Memory B cell (primary cell): Measurements from ENCODE around the gene CSNK1A1L.

ENCODE experiments used
- ATAC-seq: fragments of 150-1000 bp; cut with Tn5 transposase; 2 replicates; pipeline ENCODE4 v1.10.0; 2021; ENCODE audit warnings: low read depth, mild to moderate bottlenecking, moderate library complexity
- DNase-seq, 2 donors: peaks; one replicate each; pipeline ENCODE4 v3.0.0; 2022; ENCODE audit warnings: low spot score in 2 of 2
- H3K27ac Mint-ChIP-seq: one replicate; pipeline ENCODE4 v1.8.0; 2022; ENCODE audit warnings: mild to moderate bottlenecking, moderate library complexity, mixed read lengths
- H3K27me3 Mint-ChIP-seq: one replicate; pipeline ENCODE4 v1.8.0; 2022; ENCODE audit warnings: mixed read lengths
- H3K36me3 Mint-ChIP-seq: one replicate; pipeline ENCODE4 v1.8.0; 2022; ENCODE audit warnings: mild to moderate bottlenecking, mixed read lengths
- H3K4me1 Mint-ChIP-seq: one replicate; pipeline ENCODE4 v1.8.0; 2022; ENCODE audit warnings: mixed read lengths
- H3K4me3 Mint-ChIP-seq: one replicate; pipeline ENCODE4 v1.8.0; 2022; ENCODE audit warnings: mild to moderate bottlenecking, moderate library complexity, mixed read lengths
- H3K9me3 Mint-ChIP-seq: one replicate; pipeline ENCODE4 v1.8.0; 2022; ENCODE audit warnings: mixed read lengths

Gene CSNK1A1L

GRCh38 chr13:37105251-37105714, at the start of gene CSNK1A1L:
CSNK1A1L (minus strand) TSS chr13:37105664; CDS start chr13:37105256, 408 bp downstream.
- Mint-ChIP-seq H3K27me3 (peaks cover 4% of the 10 kb centered on the region), H3K9me3 (no peaks in the 10 kb centered on the region), H3K36me3 (no peaks in the 10 kb centered on the region), H3K4me3 (no peak within 1 kb of the TSS), H3K4me1 (no peaks in the 10 kb centered on the region), H3K27ac (no peak within 1 kb of the TSS)
- DNase-seq (no peak), ATAC-seq (no peak)

GRCh38 chr13:37149380-37149779, 43.9 kb upstream of the CSNK1A1L start:
- H3K27ac Mint-ChIP-seq: no peak overlapping the region
- no peaks in the 10 kb centered on the region for H3K4me1 Mint-ChIP-seq
- DNase-seq (no peak), ATAC-seq (no peak)
- no peak overlapping the region for H3K4me3 Mint-ChIP-seq
- peaks cover 2% of the 10 kb centered on the region for H3K9me3 Mint-ChIP-seq
- no peaks in the 10 kb centered on the region for H3K36me3 Mint-ChIP-seq
- H3K27me3 Mint-ChIP-seq: no peaks in the 10 kb centered on the region

- ATAC-seq: no peak
- Mint-ChIP-seq H3K27me3 (no peaks in the 10 kb centered on the region), H3K4me1 (no peaks in the 10 kb centered on the region), H3K4me3 (no peak overlapping the region), H3K27ac (no peak overlapping the region), H3K36me3 (no peaks in the 10 kb centered on the region), H3K9me3 (peaks cover 2% of the 10 kb centered on the region)
- no peak for DNase-seq
Measured at GRCh38 chr13:37148501-37148900, 43.0 kb upstream of the CSNK1A1L start.

- no peak for ATAC-seq
- Mint-ChIP-seq H3K4me3 (no peak overlapping the region), H3K27me3 (no peaks in the 10 kb centered on the region), H3K9me3 (peaks cover 4% of the 10 kb centered on the region), H3K27ac (no peak overlapping the region), H3K4me1 (no peaks in the 10 kb centered on the region), H3K36me3 (no peaks in the 10 kb centered on the region)
- no peak for DNase-seq
Measured at GRCh38 chr13:37144661-37145060, 39.2 kb upstream of the CSNK1A1L start.

- no peak overlapping the region for H3K27ac Mint-ChIP-seq
- DNase-seq (no peak), ATAC-seq (no peak)
- H3K4me1 Mint-ChIP-seq: no peaks in the 10 kb centered on the region
- no peaks in the 10 kb centered on the region for H3K36me3 Mint-ChIP-seq
- H3K27me3 Mint-ChIP-seq: no peaks in the 10 kb centered on the region
- H3K4me3 Mint-ChIP-seq: no peak overlapping the region
- H3K9me3 Mint-ChIP-seq: peaks cover 2% of the 10 kb centered on the region
Measured at GRCh38 chr13:37143911-37144310, 38.4 kb upstream of the CSNK1A1L start.

GRCh38 chr13:37142877-37143276, 37.4 kb upstream of the CSNK1A1L start:
- no peak for ATAC-seq
- Mint-ChIP-seq H3K27ac (no peak overlapping the region), H3K9me3 (peaks cover 2% of the 10 kb centered on the region), H3K36me3 (no peaks in the 10 kb centered on the region), H3K4me3 (no peak overlapping the region), H3K4me1 (no peaks in the 10 kb centered on the region), H3K27me3 (peaks cover 1% of the 10 kb centered on the region)
- DNase-seq: no peak

GRCh38 chr13:37141011-37141410, 35.5 kb upstream of the CSNK1A1L start:
- no peaks in the 10 kb centered on the region for H3K36me3 Mint-ChIP-seq
- peaks cover 1% of the 10 kb centered on the region for H3K27me3 Mint-ChIP-seq
- H3K27ac Mint-ChIP-seq: no peak overlapping the region
- ATAC-seq (no peak), DNase-seq (no peak)
- no peak overlapping the region for H3K4me3 Mint-ChIP-seq
- no peaks in the 10 kb centered on the region for H3K4me1 Mint-ChIP-seq
- H3K9me3 Mint-ChIP-seq: peaks cover 1% of the 10 kb centered on the region

- H3K9me3 Mint-ChIP-seq: peaks cover 1% of the 10 kb centered on the region
- H3K4me1 Mint-ChIP-seq: no peaks in the 10 kb centered on the region
- peaks cover 1% of the 10 kb centered on the region for H3K27me3 Mint-ChIP-seq
- H3K27ac Mint-ChIP-seq: no peak overlapping the region
- H3K4me3 Mint-ChIP-seq: no peak overlapping the region
- ATAC-seq: no peak
- no peak for DNase-seq
- no peaks in the 10 kb centered on the region for H3K36me3 Mint-ChIP-seq
Measured at GRCh38 chr13:37139356-37139755, 33.9 kb upstream of the CSNK1A1L start.

GRCh38 chr13:37138926-37139325, 33.5 kb upstream of the CSNK1A1L start:
- Mint-ChIP-seq H3K36me3 (no peaks in the 10 kb centered on the region), H3K4me1 (no peaks in the 10 kb centered on the region), H3K4me3 (no peak overlapping the region), H3K9me3 (peaks cover 1% of the 10 kb centered on the region), H3K27ac (no peak overlapping the region), H3K27me3 (peaks cover 1% of the 10 kb centered on the region)
- no peak for DNase-seq
- ATAC-seq: no peak

- DNase-seq (no peak), ATAC-seq (no peak)
- Mint-ChIP-seq H3K27ac (no peak overlapping the region), H3K36me3 (no peaks in the 10 kb centered on the region), H3K9me3 (peaks cover 1% of the 10 kb centered on the region), H3K4me3 (no peak overlapping the region), H3K27me3 (peaks cover 1% of the 10 kb centered on the region), H3K4me1 (no peaks in the 10 kb centered on the region)
Measured at GRCh38 chr13:37138169-37138568, 32.7 kb upstream of the CSNK1A1L start.

GRCh38 chr13:37136633-37137032, 31.2 kb upstream of the CSNK1A1L start:
- H3K27ac Mint-ChIP-seq: no peak overlapping the region
- ATAC-seq: no peak

GRCh38 chr13:37136187-37136586, 30.7 kb upstream of the CSNK1A1L start:
- Mint-ChIP-seq H3K36me3 (no peaks in the 10 kb centered on the region), H3K4me1 (no peaks in the 10 kb centered on the region), H3K27ac (no peak overlapping the region), H3K9me3 (no peaks in the 10 kb centered on the region), H3K4me3 (no peak overlapping the region), H3K27me3 (peaks cover 1% of the 10 kb centered on the region)
- ATAC-seq: no peak
- DNase-seq: no peak

More at GRCh38 chr13:37136633-37137032, 31.2 kb upstream of the CSNK1A1L start:
- DNase-seq: no peak
- H3K36me3 Mint-ChIP-seq: no peaks in the 10 kb centered on the region
- no peak overlapping the region for H3K4me3 Mint-ChIP-seq
- peaks cover 1% of the 10 kb centered on the region for H3K27me3 Mint-ChIP-seq
- H3K4me1 Mint-ChIP-seq: no peaks in the 10 kb centered on the region
- no peaks in the 10 kb centered on the region for H3K9me3 Mint-ChIP-seq

GRCh38 chr13:37134411-37135041, 29.1 kb upstream of the CSNK1A1L start:
- no peaks in the 10 kb centered on the region for H3K36me3 Mint-ChIP-seq
- H3K9me3 Mint-ChIP-seq: no peaks in the 10 kb centered on the region
- H3K4me1 Mint-ChIP-seq: no peaks in the 10 kb centered on the region
- no peak for DNase-seq
- H3K4me3 Mint-ChIP-seq: no peak overlapping the region
- no peak overlapping the region for H3K27ac Mint-ChIP-seq
- peaks cover 1% of the 10 kb centered on the region for H3K27me3 Mint-ChIP-seq
- no peak for ATAC-seq

- Mint-ChIP-seq H3K4me1 (no peaks in the 10 kb centered on the region), H3K27me3 (no peaks in the 10 kb centered on the region), H3K4me3 (no peak overlapping the region), H3K9me3 (no peaks in the 10 kb centered on the region), H3K27ac (no peak overlapping the region), H3K36me3 (no peaks in the 10 kb centered on the region)
- no peak for ATAC-seq
- DNase-seq: no peak
Measured at GRCh38 chr13:37132211-37132610, 26.7 kb upstream of the CSNK1A1L start.

GRCh38 chr13:37131092-37131491, 25.6 kb upstream of the CSNK1A1L start:
- DNase-seq: no peak

More at GRCh38 chr13:37131092-37131491, 25.6 kb upstream of the CSNK1A1L start:
- Mint-ChIP-seq H3K4me3 (no peak overlapping the region), H3K36me3 (no peaks in the 10 kb centered on the region), H3K4me1 (no peaks in the 10 kb centered on the region), H3K9me3 (no peaks in the 10 kb centered on the region), H3K27me3 (no peaks in the 10 kb centered on the region), H3K27ac (no peak overlapping the region)
- no peak for ATAC-seq
